HepG2 (cell line): ENCODE data around the gene PLXND1. TPM values are rescaled to one million over a fixed set of nuclear protein-coding genes. Genes with fewer than 3 reads are reported as not detected.

Experiments used
- ATAC-seq: fragments of 200-7000 bp; cut with Tn5 transposase; 3 replicates; pipeline ENCODE4 v1.9.1; 2020; ENCODE audit warnings: mild to moderate bottlenecking, moderate library complexity
- BruUV-seq: library from RNA; stranded (reverse); fragments of 400-500 nt; replicated peaks from 2 replicates; lab custom pipeline; 2021; lab: Mats Ljungman, UMichigan
- CTCF ChIA-PET: fragments of 300-600 bp; formaldehyde crosslinking; extraction: SDS; loops from one replicate; lab custom pipeline; 2021; ENCODE audit warnings: low total read pairs, inconsistent platforms, low intra/inter-chr PET ratio; lab: Yijun Ruan, JAX
- POLR2A ChIA-PET: fragments of 350-600 bp; sonication (Branson Sonifier 250); formaldehyde crosslinking; loops from one replicate; lab custom pipeline; 2020; ENCODE audit warnings: antibody characterized with exemption, inconsistent platforms; lab: Yijun Ruan, JAX
- DNase-seq: peaks from one replicate; pipeline ENCODE4 v3.0.0-alpha.2; 2015; ENCODE audit warnings: low spot score
- FAIRE-seq: peaks from 3 replicates; lab custom pipeline; 2011; peaks lifted over from hg19 to GRCh38; lab: Jason Lieb, UNC
- H2AFZ ChIP-seq: one replicate; pipeline ENCODE4 v1.6.1; 2011; ENCODE audit warnings: low read length, inconsistent platforms
- H3K27ac ChIP-seq: fragments of 300-600 bp; 3 replicates; pipeline ENCODE4 v1.8.0; 2011; ENCODE audit warnings: mixed run types, mild to moderate bottlenecking, mixed read lengths, low read length, inconsistent platforms; ENCODE audit not compliant: insufficient read depth; ENCODE audit errors: extremely low read length
- H3K27me3 ChIP-seq, 2 experiments: fragments of 200-600 bp in 1 of 2; 2 replicates in 1 of 2; 3 replicates in 1 of 2; pipeline versions ENCODE4 v1.6.0 to v1.8.0; 2011; ENCODE audit warnings: low read length in 2 of 2, mild to moderate bottlenecking in 2 of 2, moderate library complexity in 2 of 2, inconsistent platforms in 1 of 2; ENCODE audit not compliant: insufficient read depth in 2 of 2, control insufficient read depth in 1 of 2
- H3K36me3 ChIP-seq, 2 experiments: fragments of 200-600 bp in 1 of 2; replicated peaks in 1 of 2; 2 replicates in 1 of 2; 3 replicates in 1 of 2; pipeline versions ENCODE4 v1.5.1 to v1.8.0; 2011; ENCODE audit warnings: low read length in 2 of 2, inconsistent platforms in 1 of 2; ENCODE audit not compliant: insufficient read depth in 2 of 2, control insufficient read depth in 1 of 2
- H3K4me1 ChIP-seq: 2 replicates; pipeline ENCODE4 v1.5.1; 2012; ENCODE audit warnings: low read length, inconsistent platforms; ENCODE audit not compliant: insufficient read depth
- H3K4me2 ChIP-seq: 2 replicates; pipeline ENCODE4 v1.6.0; 2011; ENCODE audit warnings: low read depth, low read length, inconsistent platforms
- H3K4me3 ChIP-seq, 3 experiments: fragments of 200-600 bp in 1 of 3; sonication (generic), shearing (Covaris generic) in 1 of 3; replicated peaks in 1 of 3; 2 replicates each; pipeline ENCODE4 v1.5.1; 2011 to 2016; ENCODE audit warnings: low read length in 3 of 3, inconsistent platforms in 2 of 3, low read depth in 2 of 3, mild to moderate bottlenecking in 2 of 3, control low read depth in 1 of 3, mixed read lengths in 1 of 3; ENCODE audit not compliant: insufficient read depth in 1 of 3
- H3K79me2 ChIP-seq: one replicate; pipeline ENCODE4 v1.6.1; 2011; ENCODE audit warnings: low read length, inconsistent platforms; ENCODE audit not compliant: insufficient read depth
- H3K9ac ChIP-seq: 2 replicates; pipeline ENCODE4 v1.6.0; 2011; ENCODE audit warnings: mild to moderate bottlenecking, low read depth, low read length, inconsistent platforms; ENCODE audit not compliant: insufficient read depth
- H3K9me3 ChIP-seq: 2 replicates; pipeline ENCODE4 v1.5.1; 2012; ENCODE audit warnings: mild to moderate bottlenecking, low read length
- H4K20me1 ChIP-seq: 2 replicates; pipeline ENCODE4 v1.6.0; 2011; ENCODE audit warnings: inconsistent platforms, mild to moderate bottlenecking, low read length, moderate library complexity; ENCODE audit not compliant: insufficient read depth
- DMTF1 ChIP-seq: sonication (generic); formaldehyde crosslinking; IDR thresholded peaks from 2 replicates; pipeline ENCODE4 v1.4.0; 2020; ENCODE audit warnings: mild to moderate bottlenecking, missing genetic modification reagents
- HIC2 ChIP-seq: sonication (generic); formaldehyde crosslinking; IDR thresholded peaks from 2 replicates; pipeline ENCODE4 v1.9.0; 2022; ENCODE audit warnings: low read depth, missing genetic modification reagents
- JUND ChIP-seq: sonication (generic); formaldehyde crosslinking; IDR thresholded peaks from 2 replicates; pipeline ENCODE4 v1.8.0; 2022; ENCODE audit warnings: mild to moderate bottlenecking, missing genetic modification reagents
- NCOA2 ChIP-seq: sonication (generic); formaldehyde crosslinking; IDR thresholded peaks from 2 replicates; pipeline ENCODE4 v1.8.0; 2022; ENCODE audit warnings: inconsistent platforms
- RARA ChIP-seq: IDR thresholded peaks from 2 replicates; pipeline ENCODE4 v1.6.1; 2016; ENCODE audit warnings: missing genetic modification reagents, missing compliant biosample characterization
- SRSF4 ChIP-seq: fragments of 200-400 bp; formaldehyde crosslinking; IDR thresholded peaks from one replicate; pipeline ENCODE4 v1.6.1; 2018; ENCODE audit warnings: mild to moderate bottlenecking, low read depth, low read length, moderate library complexity; ENCODE audit not compliant: poor library complexity, severe bottlenecking
- TRAFD1 ChIP-seq: sonication (generic); formaldehyde crosslinking; IDR thresholded peaks from 2 replicates; pipeline ENCODE4 v1.5.1; 2020; ENCODE audit warnings: missing genetic modification reagents, mild to moderate bottlenecking, borderline replicate concordance
- ZBTB7B ChIP-seq: sonication (generic); formaldehyde crosslinking; IDR thresholded peaks from 2 replicates; pipeline ENCODE4 v1.4.0; 2020; ENCODE audit warnings: missing genetic modification reagents
- ZNF768 ChIP-seq: sonication (generic); formaldehyde crosslinking; IDR thresholded peaks from 2 replicates; pipeline ENCODE4 v1.4.0; 2020; ENCODE audit warnings: missing genetic modification reagents
- WGBS: methylation state at CpG from one replicate; pipeline ENCODE4 v1.1.6; 2017; ENCODE audit warnings: low lambda C conversion rate; 5-methylcytosine and 5-hydroxymethylcytosine counted together
- in situ Hi-C: cut with HindIII; loops from 2 replicates; pipeline ENCODE4 v1.10.0; 2017; ENCODE audit warnings: low pct_unique_long_range_greater_than_20kb; ENCODE audit not compliant: extremely low pct_ligation_motif_present
- intact Hi-C: fragments of 100-400 bp; cut with micrococcal nuclease; formaldehyde crosslinking; loops from one replicate; pipeline ENCODE4 v1.10.0; 2022; ENCODE audit not compliant: unreplicated experiment
- polyA plus RNA-seq, 8 experiments: library from polyadenylated mRNA; depleted of rRNA in 3 of 8; stranded (reverse) in 7 of 8; unstranded in 1 of 8; fragments of >200 nt; fragmentation: Illumina TruSeq in 4 of 8; extraction: Trizol in 4 of 8; gene quantifications; 2 replicates each; pipeline versions ENCODE4 v1.2.1 to v1.2.3, GENCODE V29; 2011 to 2016; ENCODE audit warnings: low read depth in 4 of 8, missing spikeins in 1 of 8, mixed read lengths in 1 of 8; ENCODE audit not compliant: insufficient read depth in 1 of 8
- total RNA-seq, 5 experiments: library from RNA; depleted of rRNA; stranded (reverse); fragments of >200 nt; fragmentation: Illumina TruSeq; extraction: Trizol; gene quantifications; 2 replicates each; pipeline ENCODE4 v1.2.3, GENCODE V29; 2016; ENCODE audit warnings: low read depth in 1 of 5

The PLXND1 gene
- total and polyA plus RNA-seq, 2 of the 13 experiments (the other 11 are each of a cell fraction or from before 2014, with no cell fraction given), result 15.9 to 42.0 TPM

GRCh38 chr3:129614435-129614834 is 8.0 kb upstream of the PLXND1 start:
- no peaks in the 10 kb centered on the region; a peak in 1 of 5 replicates for H3K27me3 ChIP-seq
- intact Hi-C loops (no loop called here), in situ Hi-C loops (no loop called here)
- no peak overlapping the region for H3K9ac ChIP-seq
- H3K4me3 ChIP-seq, result no peak overlapping the region
- H3K9me3 ChIP-seq, result no peaks in the 10 kb centered on the region
- POLR2A ChIA-PET, result interaction anchor here (1.0 to 3.8 kb wide), 3 partner anchors 12 to 18 kb away, joined by 3 to 26 read pairs (median 7); no protein-coding TSS in a partner anchor
- H3K4me1 ChIP-seq, result peaks cover 87% of the 10 kb centered on the region
- TF ChIP-seq NCOA2 (CRISPR knock-in tag), result no peak
- no peak for TF ChIP-seq RARA (CRISPR knock-in tag)
- no peak for TF ChIP-seq TRAFD1 (CRISPR knock-in tag)
- no peak for TF ChIP-seq JUND (CRISPR knock-in tag)
- TF ChIP-seq DMTF1 (CRISPR knock-in tag), result no peak
- no peak for TF ChIP-seq ZBTB7B
- no peak for TF ChIP-seq SRSF4
- no peak for TF ChIP-seq HIC2 (CRISPR knock-in tag)
- TF ChIP-seq ZNF768 (CRISPR knock-in tag), result no peak
- H3K4me2 ChIP-seq, result peak overlapping the region; percentile 69; the same call in 1 of the 2 replicates
- no TSS peak for BruUV-seq
- DNase-seq (no peak), ATAC-seq (no peak), FAIRE-seq (no peak)
- no peaks in the 10 kb centered on the region for H3K36me3 ChIP-seq
- no peak overlapping the region for H3K27ac ChIP-seq
- CTCF ChIA-PET, result no interaction called here
- H4K20me1 ChIP-seq, result no peaks in the 10 kb centered on the region
- peak overlapping the region; percentile 51 for H2AFZ ChIP-seq
- 0% methylated on average over 1 of the region's 9 CpGs for WGBS
- no peaks in the 10 kb centered on the region for H3K79me2 ChIP-seq
